Measurements from ENCODE around the gene IRF6.

The IRF6 gene

DNA sequence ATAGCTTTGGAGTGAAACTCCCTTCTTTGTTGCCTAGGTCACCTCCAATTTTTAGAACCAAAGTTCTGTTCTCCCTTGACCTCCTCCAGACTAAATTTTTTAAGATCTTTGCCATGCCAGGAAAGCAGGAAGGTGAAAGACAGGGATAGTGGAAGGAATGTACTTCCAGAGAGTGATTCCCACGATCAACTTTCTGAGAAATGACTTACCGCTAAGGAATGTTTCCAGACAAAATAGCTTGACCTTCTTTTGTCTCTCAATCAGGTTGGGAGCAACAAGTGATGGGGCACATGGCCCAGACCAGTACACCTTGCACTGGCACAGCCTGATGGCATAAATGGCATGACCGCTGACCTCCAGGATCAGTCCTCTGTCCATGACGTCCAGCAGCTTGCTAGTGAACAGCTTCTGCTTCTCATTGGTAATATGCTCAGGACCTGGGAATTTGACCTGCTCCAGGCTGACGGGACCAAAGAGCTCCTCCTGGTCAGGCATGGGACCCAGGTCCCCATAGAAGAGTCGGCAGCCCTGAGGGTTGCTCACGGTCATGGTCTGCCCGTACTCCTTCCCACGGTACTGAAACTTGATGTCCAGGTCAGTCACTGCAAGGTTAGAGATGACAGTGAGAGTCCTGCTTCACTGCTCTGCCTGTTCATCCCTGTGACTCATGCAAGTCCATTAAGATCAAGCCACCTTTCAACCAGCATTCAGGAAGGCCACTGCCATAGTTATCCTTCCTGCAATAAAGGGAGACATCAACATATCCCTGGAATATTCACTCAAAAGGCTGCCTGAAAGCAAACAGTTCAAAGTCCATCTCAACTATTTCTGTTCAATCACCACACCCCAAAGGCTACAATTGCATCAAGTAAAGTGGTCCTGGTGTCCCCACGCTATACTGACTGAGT lies 15.4 kb downstream of the IRF6 start:
- no peak for DNase-seq (ENCODE audit: low read depth)

DNA sequence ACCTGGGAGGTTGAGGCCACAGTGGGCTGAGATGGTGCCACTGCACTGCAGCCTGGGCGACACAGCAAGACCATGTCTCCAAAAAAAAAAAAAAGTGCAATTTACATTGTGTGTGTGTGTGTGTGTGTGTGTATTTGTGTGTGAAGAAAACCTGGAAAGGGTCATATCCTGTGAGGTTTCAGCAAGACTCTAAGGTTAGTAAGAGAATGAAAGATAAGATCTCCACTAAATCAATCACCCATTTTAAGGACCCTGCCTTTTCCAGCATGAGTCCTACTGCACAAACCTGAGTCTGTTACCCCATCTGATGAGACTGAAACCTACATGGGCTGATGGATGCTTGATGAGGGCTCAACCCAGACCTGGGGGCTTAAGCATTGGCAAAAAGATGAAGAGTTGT lies 16.7 kb downstream of the IRF6 start:
- DNase-seq (ENCODE audit: low read depth): no peak

DNA sequence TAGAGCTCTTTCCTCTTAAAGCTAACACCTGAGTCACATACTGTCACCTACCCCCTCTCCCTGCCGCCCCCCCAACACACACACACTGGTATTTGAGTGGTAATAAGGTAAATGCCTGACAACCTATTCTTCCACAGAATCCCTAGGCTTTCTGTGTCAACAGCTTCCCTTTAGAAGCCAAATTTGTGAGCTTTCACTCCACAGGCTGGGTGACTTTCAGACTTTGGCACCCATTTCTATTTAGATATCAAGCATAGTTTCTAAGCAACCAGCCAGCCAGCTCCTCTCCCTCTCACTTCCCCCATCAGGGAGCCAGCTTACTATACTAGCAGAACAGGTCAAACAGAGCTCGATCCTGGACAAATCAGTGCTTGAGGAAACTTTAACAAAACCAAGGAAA lies 18.4 kb downstream of the IRF6 start:
- DNase-seq (ENCODE audit: low read depth): no peak

DNA sequence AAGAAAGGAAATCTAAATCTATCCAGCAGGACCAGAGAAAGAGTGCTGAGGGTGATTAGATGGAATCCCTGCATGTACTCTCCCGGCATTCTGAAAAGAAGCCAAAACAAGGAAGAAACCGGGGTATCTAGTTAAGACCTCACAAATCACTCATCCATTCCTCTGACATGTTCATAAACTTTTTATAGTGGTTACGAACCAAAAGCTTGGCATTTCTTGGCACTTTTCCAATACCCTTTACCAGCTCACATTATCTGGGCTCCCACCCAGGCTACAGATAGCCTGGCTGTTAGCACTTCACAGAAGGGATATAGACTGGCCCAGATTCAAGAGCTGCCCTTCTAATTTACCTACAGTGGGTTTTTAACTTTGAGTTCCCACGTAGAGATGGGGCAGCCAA lies 19.8 kb downstream of the IRF6 start:
- DNase-seq (ENCODE audit: low read depth): no peak

DNA sequence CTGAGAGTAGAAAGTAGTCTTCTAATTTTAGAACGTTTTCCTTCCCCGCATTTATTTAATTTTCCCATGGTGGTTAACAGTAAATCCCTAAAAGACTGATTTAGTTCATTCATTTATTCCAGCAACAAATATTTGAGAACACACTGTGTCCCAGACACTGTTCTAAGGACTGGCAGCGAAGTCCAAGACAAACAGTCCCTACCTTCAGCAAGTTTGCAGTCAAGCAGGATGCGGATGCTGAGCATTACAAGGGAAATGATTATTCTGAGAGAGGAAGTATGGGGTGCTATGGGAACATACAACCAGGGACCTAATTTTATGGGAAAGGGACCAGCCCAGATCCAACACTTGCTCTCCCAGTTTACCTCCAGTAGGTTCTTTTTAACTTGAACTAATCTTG lies 20.4 kb downstream of the IRF6 start:
- no peak for DNase-seq (ENCODE audit: low read depth)

DNA sequence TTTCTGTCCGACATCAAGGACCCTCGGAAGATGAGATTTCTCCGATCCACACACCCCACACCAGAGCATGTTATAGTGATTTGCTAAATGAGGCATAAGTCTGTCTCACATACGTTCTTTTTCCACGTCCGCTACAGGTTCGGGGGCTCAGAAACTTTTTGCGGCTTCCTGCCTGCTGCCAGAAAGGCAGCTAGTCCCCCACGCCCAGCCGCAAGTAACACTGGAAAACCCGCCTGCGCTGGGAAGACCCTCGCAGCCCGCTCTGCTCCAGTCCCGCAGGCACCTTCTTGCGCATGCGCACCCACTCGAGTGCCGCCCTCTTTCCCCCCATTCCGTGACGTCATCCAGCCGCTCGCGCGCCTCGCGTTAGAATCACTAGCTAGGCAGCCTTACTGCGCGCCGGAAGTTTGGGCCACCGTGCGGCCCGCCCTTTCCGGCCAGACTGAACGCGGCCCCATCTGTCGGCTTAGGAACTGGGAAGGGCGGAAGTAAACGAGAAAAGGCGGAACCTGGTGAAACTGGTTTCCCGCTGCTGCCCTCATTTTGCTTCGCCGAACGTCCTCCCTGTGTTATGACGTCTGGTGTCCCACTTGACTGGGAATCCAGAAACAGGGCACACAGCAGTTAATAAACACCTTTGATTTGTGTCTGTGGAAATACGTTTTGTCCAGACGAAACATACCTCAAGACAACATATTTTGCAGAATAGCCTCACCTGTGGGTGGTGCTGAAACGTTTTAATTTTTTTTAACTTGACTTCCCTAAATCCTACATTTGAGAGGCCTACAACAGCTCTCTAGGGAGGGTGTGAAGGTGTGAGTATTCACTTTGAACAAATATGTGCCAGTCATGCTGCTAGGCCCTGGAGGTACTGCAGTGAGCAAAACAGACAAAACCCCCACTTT lies 21.4 kb downstream of the IRF6 start, which contains the start of gene C1orf74:
TSS of gene C1orf74 (minus strand) at position 295 of the 905 bp plus-strand sequence. CDS start 925 bp downstream, outside the sequence.
- DNase-seq (ENCODE audit: low read depth): peak; percentile 97

DNA sequence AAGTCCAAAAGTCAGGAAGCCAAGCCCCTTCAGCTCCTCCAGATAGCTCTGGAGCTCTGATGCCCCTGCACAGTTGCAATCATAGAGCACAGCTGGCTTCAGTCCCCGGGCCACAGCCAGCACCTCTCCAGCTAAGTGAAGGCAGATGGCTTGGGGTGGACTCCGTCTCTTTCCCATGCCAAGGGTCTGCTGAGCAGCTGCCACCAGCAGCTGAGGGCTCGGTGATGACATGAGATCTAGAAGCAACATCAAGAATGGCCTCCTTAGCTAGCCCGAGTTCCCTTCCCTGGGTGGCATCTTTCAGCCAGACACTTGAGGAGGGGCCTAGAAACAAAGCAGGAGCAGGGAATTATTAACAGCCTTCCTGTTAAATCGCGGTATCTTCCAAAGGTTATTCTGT lies 22.6 kb downstream of the IRF6 start:
- DNase-seq (ENCODE audit: low read depth): no peak

DNA sequence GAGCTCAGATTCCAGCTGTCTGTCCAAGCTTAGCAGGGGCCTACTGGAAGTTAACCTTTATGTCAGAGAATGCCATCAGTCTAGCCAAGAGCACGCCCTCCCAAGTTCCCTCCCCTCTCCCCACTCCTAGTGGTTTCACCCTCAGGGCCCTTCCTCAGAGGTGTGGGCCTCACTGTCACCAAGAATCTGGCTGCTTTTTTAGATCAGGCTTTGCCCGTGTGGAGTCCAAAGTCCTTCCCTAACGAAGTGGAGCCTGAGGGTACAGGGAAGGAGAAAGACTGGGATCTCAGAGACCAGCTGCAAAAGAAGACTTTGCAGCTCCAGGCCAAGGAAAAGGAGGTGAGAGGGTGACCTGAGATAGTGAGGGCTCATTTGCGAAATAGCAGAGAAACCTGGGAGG lies 25.7 kb downstream of the IRF6 start:
- no peak for DNase-seq (ENCODE audit: low read depth)

DNA sequence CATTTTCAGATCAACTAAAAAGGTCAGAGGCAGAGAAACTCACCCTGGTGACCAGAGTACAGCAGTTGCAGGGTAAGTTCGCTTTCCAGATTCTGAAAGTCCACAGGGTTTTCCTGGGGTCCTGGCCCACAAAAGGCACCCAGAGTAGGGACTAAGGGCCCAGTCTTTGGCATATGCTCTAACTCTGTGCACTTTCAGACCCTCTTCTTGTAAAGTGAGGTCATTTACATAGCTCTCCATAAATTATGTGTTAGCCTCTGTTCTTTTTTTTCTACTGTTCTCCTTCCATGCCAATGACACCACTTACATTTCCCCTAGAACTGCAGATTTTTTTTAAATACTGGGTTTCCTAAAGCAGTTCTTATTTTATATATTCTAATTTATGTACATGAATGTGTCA lies 27.8 kb downstream of the IRF6 start:
- no peak for DNase-seq (ENCODE audit: low read depth)

DNA sequence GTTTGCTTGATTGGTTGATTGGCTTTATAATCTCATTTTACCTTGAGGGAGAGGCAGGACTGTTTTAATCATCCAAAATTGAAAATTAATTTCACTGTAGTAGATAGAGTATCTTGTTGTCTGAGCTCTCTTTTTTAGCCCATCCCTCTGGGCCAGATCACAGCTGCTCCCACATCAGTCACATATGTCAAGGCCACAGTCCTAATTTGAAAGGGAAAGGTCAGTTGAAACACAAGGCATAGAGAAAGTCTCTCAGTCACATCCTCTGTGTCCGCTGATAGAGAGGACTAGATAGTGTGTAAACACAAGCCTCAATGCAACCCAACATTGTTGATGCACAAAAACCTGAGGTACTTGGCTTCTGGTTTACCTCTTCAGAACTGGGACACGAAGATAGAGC lies 28.4 kb downstream of the IRF6 start:
- DNase-seq (ENCODE audit: low read depth): no peak

DNA sequence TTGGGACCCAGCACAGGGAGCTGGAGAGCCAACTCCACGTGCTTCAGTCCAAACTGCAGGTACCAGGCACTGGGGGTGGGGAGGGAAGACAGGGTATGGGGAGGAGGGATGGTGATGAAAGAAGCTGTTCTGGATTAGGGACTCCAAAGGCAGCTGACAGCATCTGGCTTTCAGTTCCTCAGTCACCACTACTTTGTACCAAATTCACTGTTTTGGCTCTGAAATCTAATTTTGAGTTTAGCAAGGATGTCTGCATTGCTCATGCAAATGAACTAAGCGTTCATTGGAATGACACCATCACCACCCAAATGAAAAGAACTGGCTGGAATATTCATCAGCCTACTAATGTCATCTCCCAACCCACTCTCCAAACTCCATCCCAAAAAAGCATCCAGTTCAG lies 30.3 kb downstream of the IRF6 start:
- DNase-seq (ENCODE audit: low read depth): no peak

DNA sequence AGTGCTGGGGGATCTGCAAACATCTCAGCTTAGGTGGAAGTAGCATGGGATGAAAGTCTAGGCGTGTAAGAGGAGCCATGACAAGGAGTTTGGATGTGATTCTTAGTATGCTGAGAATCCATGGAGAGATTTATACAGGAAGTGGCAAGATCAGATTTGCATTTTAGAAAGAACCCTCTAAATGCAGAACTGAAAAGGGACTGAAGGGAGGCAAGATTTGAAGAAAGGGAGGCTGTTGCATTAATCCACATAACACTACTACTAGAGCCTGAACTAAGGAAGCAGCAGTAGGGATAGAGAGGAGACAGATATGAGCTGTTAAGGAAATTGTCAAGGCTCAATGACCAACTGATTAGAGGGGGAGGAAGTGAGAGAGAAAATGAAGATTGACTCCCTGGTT lies 31.4 kb downstream of the IRF6 start:
- DNase-seq (ENCODE audit: low read depth): no peak

DNA sequence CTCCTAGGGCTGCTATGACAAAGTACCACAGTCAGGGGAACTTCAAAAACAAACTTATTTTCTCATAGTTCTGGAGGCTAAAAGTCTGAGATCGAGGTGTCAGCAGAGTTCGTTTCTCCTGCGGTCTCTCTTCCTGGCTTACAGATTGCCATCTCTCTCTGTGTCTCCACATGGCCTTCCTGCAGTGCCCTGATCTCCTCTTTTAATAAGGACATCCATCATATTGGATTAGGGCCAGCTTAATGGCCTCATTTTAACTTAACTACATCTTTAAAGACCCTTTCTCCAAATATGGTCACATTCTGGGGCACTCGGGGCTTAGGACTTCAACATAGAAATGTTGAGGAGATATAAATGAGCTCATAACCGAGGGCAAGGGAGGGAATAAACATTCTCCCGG lies 33.8 kb downstream of the IRF6 start:
- no peak for DNase-seq (ENCODE audit: low read depth)

DNA sequence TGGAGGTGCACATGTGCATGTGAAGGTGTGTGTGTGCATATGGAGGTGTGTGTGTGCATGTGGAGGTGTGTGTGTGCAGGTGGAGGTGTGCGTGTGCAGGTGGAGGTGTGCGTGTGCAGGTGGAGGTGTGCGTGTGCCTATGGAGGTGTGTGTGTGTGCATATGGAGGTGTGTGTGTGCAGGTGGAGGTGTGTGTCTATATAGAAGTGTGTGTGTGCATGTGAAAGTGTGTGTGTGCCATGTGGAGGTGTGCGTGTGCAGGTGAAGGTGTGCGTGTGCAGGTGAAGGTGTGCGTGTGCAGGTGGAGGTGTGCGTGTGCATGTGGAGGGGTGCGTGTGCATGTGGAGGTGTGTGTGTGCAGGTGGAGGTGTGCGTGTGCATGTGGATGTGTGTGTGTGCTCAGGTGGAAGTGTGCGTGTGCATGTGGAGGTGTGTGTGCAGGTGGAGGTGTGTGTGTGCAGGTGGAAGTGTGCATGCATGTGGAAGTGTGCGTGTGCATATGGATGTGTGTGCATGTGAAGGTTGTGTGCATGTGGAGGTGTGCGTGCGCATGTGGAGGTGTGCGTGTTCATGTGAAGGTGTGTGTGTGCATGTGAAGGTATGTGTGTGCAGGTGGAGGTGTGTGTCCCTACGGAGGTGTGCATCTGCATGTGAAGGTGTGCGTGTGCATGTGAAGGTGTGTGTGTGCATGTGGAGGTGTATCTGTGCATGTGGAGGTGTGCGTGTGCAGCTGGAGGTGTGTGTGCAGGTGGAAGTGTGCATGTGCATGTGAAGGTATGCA lies 35.1 kb downstream of the IRF6 start:
- DNase-seq (ENCODE audit: low read depth): no peak

DNA sequence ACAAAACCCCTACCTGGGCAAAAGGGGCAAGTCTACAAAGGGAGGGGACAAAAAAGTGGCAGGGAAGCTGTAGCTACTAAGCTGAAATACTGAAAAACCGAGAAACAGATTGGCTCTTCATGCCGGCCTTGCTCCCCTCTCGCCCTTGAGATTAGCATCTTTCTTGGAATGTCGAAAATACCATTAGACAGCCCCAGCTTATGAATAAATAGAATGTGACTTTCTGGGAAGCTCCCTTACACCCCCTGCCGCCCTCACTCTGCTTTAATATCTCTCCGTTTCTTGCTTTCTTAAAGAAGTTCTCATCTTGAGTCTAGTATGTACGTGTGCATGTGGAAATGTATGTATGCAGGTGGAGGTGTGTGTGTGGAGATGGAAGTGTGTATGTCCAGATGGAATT lies 36.0 kb downstream of the IRF6 start:
- no peak for DNase-seq (ENCODE audit: low read depth)

DNA sequence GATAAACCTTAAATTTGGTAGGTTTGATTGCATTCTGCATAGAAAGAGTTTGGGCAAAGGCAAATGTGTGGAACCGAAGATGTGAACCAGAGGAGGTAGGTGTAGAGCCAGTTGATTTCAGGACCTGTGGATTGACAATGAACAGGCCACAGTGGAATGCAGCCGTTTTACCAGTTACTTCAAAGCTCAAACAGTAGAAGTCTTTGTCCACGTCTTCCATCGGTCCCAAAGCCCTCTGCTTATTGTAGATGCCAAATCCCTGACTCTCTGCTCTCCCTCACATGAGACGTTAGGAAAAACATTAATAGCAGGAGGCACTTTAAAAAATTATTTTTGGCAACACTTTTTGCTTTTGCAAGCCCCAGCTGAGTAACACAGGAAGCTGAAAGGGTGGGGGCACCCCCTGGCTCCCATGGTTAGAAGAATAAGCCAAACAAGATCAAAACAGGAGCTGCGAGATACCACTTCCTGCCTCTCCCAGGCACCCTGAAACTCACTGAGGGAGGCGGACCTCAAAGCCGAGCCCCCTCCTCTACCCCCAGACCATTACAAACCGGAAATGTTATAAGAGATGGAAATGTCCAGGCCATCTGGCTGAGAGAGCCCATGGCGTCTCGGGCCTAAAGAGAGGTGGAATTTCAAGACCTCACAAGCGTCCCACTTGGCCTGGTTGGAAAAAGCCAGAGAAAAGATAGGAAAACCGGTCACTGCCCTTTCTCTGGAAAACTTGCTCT lies 36.6 kb downstream of the IRF6 start:
- DNase-seq (ENCODE audit: low read depth): peak; percentile 76

DNA sequence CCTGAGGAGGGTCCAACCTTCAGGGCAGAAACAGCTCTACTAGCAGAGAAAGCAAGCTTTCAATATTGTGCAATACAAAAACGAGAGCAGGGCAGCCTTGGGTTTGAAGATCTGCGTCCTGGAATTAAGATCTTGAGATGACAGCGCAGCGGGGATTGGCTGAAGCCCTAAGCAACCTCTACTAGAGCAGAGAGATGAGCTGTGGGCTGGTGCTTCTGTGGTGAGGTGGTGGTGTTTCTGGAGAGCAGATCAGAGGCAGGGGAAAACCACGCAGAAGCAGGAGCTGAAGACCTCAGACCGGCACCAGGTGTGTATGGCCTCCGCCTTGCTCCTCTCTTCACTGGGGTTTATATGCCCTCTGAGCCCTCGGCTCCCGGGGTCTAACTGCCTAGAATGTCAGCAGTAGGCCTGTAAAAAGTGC lies 37.6 kb downstream of the IRF6 start:
- DNase-seq (ENCODE audit: low read depth): no peak

DNA sequence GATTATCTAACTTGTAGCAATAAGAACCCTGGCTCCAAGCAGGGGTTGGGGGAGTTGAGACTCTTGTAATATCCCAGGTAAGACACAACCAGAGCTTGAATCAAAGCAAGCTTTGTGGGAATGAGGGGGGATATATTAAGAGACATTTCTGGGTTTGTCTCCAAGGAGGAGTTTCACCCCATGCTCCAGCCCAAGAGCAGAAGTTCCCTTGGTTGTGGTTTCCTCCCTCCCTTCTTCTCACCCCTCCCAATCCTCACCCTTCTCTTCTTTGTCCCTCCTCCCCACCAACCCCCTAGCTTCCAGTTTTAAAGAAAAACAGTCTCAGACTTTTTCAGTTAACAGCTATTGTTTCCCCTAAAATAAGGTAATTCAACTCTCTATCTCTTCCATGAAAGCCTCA lies 38.2 kb downstream of the IRF6 start:
- DNase-seq (ENCODE audit: low read depth): no peak

DNA sequence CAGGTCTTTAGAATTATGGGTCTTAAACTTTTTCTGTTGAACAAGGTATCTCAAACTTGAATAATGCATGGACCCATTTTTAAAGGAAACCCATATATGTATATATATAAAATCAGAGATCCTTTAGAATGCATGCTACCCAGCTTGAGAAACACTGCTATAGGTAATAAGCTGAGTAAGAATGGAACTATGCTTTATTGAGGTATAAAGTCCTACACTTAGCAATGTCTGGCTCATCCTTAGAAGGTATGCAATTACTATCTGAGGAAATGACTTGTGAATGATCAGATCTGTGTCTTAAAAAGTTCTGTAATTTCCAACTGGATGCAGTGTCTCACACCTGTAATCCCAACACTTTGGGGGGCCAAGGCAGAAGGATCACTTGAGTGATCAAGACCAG lies 38.8 kb downstream of the IRF6 start:
- no peak for DNase-seq (ENCODE audit: low read depth)

DNA sequence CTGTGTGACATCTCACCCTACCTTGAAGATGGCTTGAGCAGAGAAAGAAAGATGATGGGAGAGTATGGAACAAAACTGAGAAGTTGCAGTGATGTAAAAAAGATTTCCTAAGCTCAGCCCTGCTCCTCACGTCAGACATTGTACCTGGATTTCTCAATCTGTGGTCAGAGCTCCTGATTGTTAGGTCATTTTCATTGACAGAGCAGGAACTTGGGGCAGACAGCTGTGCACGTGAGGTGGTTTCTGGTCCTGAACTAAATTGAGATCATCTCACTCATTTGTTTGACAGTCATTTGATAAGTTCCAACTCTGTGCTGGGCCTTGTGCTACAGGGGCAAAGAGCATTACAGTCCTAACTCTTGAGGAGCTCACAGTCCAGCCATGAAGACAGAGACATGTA lies 39.9 kb downstream of the IRF6 start:
- DNase-seq (ENCODE audit: low read depth): no peak

DNA sequence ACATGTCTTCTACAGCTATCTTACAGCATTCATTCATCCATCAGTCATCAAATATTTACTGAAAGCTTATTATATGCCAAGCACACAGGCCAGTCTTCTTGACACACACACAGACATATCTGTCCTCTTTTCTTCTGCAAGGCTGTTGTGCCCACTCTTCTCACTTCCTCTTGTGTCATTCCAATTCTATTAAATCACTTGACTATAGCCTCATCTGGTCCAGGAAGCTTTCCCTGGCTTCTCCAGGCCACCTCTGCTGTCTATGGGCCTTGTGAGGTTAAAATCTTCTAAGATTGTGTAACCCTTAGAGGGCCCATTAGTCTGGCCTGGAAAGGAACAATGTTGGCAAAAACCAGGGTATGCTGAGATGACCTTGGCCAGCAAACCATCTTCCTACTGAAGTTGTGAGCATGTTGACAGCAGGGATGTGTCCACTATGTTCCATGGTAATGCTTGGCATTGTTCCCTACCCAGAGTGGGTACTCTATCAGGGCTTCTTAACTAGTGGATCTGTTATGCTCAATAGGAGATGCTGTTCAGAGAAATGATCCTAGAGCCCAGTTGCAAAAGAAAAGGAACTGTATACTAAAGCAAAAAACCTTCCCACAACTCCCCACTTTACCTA lies 44.8 kb downstream of the IRF6 start:
- DNase-seq (ENCODE audit: low read depth): no peak
